Measurements from ENCODE around the gene PSG4.
"Not testable (repeated sequence)": the region's sequence is repeated elsewhere in the genome, so short reads cannot be mapped to it uniquely, and the experiment has no call there.

PSG4 gene

DNA sequence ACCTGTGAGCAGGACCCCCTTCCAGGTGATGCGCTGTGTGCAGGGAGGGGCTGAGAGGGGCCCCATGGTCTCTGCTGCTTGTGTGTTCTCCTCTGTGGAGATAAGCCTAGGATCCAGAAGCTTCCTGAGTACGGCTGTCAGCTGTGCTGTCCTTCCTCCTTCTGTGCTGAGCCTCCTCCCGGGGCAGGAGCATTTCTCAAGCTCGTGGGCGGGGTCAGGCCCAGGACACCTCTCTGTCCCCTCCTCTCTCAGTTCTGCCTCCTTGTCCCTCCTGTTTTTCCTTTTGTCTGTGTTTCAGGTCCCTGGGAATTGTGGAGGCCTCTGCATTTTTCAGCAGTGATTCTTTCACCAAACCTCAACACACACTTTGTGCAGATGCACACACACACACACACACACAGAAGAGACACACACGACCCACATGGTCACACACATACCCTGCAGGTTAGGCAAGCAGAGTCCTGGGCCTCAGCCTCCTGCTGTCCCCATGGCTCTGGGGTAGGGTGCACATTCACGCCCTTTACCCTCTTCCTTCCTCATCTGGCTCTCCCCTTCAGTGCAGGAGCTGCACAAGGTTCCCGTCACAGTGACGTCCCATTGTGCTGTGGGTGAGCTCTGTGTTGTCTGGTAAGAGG, at the start of gene PSG4:
PSG4 (minus strand) TSS at position 168 of the 635 bp plus-strand sequence; CDS start at position 66, 102 bp downstream.
- H3K4me3 ChIP-seq (ENCODE audit: low read length): peak within 1 kb of the TSS; percentile 61
- DNase-seq (ENCODE audit: low read depth): peak; percentile 67

DNA sequence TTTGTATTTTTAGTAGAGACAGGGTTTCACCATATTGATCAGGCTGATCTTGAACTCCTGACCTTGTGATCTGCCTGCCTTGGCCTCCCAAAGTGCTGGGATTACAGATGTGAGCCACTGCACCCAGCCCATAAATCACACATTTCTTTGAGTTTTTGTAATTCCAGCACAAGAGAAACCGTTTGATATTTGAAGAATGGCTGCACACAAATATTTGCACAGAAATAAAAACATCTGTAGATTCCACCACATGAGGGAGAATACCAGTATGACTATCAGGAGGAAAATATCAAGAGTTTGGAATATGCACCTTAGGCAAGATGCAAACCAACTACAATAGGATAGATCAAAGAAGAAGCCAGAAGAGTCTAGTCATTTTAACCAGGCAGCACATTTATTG, 46.0 kb upstream of the PSG4 start:
- H3K4me3 ChIP-seq (ENCODE audit: low read length): not testable (repeated sequence)
- peak; percentile 69 for DNase-seq (ENCODE audit: low read depth)

GRCh38 chr19:43250296-43250695, 44.9 kb upstream of the PSG4 start:
- not testable (repeated sequence) for H3K4me3 ChIP-seq (ENCODE audit: low read length); DNase-seq (ENCODE audit: low read depth)

DNA sequence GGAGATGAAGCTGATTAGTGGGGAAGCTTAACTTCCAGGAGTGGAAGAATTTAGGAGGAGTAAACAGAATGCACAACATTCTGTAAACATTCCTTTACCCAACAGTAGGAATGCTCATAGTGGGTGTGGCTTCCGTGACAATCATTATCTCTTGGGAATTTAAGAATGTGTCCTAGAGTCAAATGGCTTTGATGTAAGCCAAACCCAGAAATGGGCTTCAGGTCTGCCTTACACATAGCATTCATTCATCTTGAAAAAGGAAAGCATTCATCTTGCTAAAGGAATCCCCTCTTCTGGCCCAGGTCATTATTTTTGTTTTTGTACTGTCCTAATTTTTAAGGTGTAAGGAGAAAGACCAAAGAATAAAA, 43.2 kb upstream of the PSG4 start:
- not testable (repeated sequence) for H3K4me3 ChIP-seq (ENCODE audit: low read length)
- peak; percentile 23 for DNase-seq (ENCODE audit: low read depth)

- not testable (repeated sequence) for H3K4me3 ChIP-seq (ENCODE audit: low read length); DNase-seq (ENCODE audit: low read depth)
These were observed 41.9 kb upstream of the PSG4 start for GRCh38 chr19:43247243-43247880.

DNA sequence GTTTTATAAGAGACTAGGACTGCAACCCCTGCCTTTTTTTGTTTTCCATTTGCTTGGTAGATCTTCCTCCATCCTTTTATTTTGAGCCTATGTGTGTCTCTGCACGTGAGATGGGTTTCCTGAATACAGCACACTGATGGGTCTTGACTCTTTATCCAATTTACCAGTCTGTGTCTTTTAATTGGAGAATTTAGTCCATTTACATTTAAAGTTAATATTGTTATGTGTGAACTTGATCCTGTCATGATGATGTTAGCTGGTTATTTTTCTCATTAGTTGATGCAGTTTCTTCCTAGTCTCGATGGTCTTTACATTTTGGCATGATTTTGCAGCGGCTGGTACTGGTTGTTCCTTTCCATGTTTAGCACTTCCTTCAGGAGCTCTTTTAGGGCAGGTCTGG, 40.4 kb upstream of the PSG4 start:
- not testable (repeated sequence) for H3K4me3 ChIP-seq (ENCODE audit: low read length); DNase-seq (ENCODE audit: low read depth)

DNA sequence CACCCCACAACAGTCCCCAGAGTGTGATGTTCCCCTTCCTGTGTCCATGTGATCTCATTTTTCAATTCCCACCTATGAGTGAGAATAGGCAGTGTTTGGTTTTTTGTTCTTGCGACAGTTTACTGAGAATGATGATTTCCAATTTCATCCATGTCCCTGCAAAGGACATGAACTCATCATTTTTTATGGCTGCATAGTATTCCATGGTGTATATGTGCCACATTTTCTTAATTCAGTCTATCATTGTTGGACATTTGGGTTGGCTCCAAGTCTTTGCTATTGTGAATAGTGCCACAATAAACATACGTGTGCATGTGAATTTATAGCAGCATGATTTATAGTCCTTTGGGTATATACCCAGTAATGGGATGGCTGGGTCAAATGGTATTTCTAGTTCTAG, 36.8 kb upstream of the PSG4 start:
- H3K4me3 ChIP-seq (ENCODE audit: low read length); DNase-seq (ENCODE audit: low read depth): not testable (repeated sequence)

- DNase-seq (ENCODE audit: low read depth); H3K4me3 ChIP-seq (ENCODE audit: low read length): not testable (repeated sequence)
These were observed 32.8 kb upstream of the PSG4 start for GRCh38 chr19:43238213-43238612.

GRCh38 chr19:43235686-43236085, 30.2 kb upstream of the PSG4 start:
- H3K4me3 ChIP-seq (ENCODE audit: low read length); DNase-seq (ENCODE audit: low read depth): not testable (repeated sequence)

DNA sequence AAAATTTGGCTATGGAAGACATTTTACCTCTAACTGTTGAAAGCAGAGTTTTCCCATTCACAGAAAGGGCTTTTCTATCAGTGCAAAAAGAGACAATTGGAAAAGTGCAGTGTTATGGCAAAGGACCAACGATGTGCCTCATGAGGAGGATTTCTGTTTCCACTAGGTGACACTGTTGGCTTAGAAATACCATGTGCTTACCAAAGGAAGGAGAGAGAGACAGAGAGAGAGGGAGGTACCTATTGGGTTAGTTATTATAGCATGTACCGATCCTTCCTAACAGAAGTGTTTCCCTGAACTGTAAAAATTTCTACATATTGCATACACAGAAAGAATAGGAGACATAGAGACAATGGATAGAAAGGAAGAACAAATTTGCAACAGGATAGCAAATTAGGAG, 23.9 kb upstream of the PSG4 start:
- peak; percentile 31 for DNase-seq (ENCODE audit: low read depth)
- no peak overlapping the region for H3K4me3 ChIP-seq (ENCODE audit: low read length)
- TF ChIP-seq, protein P1, sequence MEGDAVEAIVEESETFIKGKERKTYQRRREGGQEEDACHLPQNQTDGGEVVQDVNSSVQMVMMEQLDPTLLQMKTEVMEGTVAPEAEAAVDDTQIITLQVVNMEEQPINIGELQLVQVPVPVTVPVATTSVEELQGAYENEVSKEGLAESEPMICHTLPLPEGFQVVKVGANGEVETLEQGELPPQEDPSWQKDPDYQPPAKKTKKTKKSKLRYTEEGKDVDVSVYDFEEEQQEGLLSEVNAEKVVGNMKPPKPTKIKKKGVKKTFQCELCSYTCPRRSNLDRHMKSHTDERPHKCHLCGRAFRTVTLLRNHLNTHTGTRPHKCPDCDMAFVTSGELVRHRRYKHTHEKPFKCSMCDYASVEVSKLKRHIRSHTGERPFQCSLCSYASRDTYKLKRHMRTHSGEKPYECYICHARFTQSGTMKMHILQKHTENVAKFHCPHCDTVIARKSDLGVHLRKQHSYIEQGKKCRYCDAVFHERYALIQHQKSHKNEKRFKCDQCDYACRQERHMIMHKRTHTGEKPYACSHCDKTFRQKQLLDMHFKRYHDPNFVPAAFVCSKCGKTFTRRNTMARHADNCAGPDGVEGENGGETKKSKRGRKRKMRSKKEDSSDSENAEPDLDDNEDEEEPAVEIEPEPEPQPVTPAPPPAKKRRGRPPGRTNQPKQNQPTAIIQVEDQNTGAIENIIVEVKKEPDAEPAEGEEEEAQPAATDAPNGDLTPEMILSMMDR (conservative IDR thresholded peaks at IDR 0.05; ENCODE audit: low read length): peak; percentile 38; the same call in 1 of the 2 replicates

- DNase-seq (ENCODE audit: low read depth); H3K4me3 ChIP-seq (ENCODE audit: low read length): not testable (repeated sequence)
These were observed 23.3 kb upstream of the PSG4 start for GRCh38 chr19:43228730-43229129.

DNA sequence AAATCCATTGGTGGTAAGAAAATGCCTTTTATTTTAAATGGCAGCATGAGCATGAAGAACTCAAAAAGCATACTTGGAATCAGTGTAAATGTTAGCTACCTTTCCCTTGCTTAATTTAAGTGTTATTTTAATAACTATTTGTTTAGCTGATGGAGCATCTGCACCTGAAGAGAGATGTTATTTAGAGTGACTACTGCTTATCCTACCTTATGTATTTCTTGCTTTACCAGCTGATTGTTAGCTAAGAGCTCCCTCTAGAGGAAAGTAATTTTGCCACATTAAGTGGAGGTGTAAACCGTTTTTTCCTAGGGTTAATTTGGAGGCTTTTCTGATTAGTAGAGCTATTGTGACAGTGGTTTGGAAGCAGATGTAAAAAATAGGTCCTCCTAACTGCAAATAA, 21.5 kb upstream of the PSG4 start:
- not testable (repeated sequence) for DNase-seq (ENCODE audit: low read depth); H3K4me3 ChIP-seq (ENCODE audit: low read length)

GRCh38 chr19:43224855-43225253, 19.4 kb upstream of the PSG4 start:
- no peak overlapping the region for H3K4me3 ChIP-seq (ENCODE audit: low read length)
- TF ChIP-seq, protein P1 (conservative IDR thresholded peaks at IDR 0.05; ENCODE audit: low read length): no peak
- DNase-seq (ENCODE audit: low read depth): no peak

- not testable (repeated sequence) for H3K4me3 ChIP-seq (ENCODE audit: low read length)
- peak; percentile 26 for DNase-seq (ENCODE audit: low read depth)
These were observed 18.9 kb upstream of the PSG4 start for GRCh38 chr19:43224201-43224854.

DNA sequence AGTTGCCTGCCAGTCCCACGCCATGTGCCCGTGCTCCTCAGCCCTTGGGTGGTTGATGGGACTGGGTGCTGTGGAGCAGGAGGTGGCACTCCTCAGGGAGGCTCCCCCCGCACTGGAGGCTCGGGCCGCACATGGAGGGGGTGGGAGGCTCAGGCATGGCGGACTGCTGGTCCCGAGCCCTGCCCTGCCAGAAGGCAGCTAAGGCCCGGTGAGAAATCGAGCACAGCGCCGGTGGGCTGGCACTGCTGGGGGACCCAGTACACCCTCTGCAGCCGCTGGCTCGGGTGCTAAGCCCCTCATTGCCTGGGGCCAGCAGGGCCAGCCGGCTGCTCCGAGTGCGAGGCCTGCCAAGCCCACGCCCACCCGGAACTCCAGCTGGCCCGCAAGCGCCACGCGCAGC, 16.5 kb upstream of the PSG4 start:
- H3K4me3 ChIP-seq (ENCODE audit: low read length); DNase-seq (ENCODE audit: low read depth): not testable (repeated sequence)

- not testable (repeated sequence) for H3K4me3 ChIP-seq (ENCODE audit: low read length); DNase-seq (ENCODE audit: low read depth)
These were observed 13.7 kb upstream of the PSG4 start for GRCh38 chr19:43219136-43219535.

DNA sequence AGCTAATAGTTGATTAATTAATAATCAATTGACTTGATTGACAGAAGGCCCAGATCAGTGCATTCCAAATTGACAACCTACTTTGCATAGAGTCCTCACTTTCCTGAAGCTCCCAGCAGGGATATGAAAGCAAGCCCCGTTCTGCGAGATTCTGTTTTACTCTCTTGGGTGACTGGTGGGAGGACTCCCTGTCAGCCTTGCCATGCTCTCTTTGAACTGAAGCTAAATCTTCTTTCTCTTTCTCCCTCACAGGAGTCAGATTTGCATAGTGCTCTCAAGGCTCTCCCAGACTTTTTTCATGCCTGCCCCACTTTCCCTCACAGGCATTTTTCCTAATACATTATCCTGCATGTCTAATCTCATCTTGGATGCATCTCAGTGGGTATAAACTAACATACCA, 10.4 kb upstream of the PSG4 start:
- not testable (repeated sequence) for DNase-seq (ENCODE audit: low read depth); H3K4me3 ChIP-seq (ENCODE audit: low read length)
